Pons (tissue), 1 donor: ENCODE data around the gene PEX7.
"Not testable (repeated sequence)": the region's sequence is repeated elsewhere in the genome, so short reads cannot be mapped to it uniquely, and the experiment has no call there.

Source experiments
- DNase-seq: peaks from one replicate; pipeline ENCODE4 v3.0.0-alpha.2; 2016; ENCODE audit warnings: low spot score

Gene PEX7

GRCh38 chr6:136790411-136791295, 31.7 kb upstream of the PEX7 start:
- no peak for DNase-seq

- DNase-seq = peak; percentile 40
These were observed 30.9 kb upstream of the PEX7 start for GRCh38 chr6:136791296-136792094.

DNA sequence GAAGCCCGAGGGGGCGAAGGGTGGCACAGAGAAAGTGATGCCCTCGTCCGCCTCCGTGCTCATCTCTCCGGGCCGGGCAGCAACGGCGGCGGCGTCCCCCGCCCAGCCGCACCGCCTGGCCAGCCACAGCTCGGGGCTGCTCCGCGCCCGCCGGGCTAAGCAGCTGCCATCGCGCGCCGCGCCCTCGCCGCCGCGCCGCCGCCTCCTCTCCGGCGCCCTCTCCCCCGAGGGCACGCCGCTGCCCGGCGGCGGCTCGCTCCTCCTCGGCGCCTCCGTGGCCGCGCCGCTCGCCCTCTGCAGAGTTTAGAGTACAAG, 30.3 kb upstream of the PEX7 start:
- no peak for DNase-seq

DNA sequence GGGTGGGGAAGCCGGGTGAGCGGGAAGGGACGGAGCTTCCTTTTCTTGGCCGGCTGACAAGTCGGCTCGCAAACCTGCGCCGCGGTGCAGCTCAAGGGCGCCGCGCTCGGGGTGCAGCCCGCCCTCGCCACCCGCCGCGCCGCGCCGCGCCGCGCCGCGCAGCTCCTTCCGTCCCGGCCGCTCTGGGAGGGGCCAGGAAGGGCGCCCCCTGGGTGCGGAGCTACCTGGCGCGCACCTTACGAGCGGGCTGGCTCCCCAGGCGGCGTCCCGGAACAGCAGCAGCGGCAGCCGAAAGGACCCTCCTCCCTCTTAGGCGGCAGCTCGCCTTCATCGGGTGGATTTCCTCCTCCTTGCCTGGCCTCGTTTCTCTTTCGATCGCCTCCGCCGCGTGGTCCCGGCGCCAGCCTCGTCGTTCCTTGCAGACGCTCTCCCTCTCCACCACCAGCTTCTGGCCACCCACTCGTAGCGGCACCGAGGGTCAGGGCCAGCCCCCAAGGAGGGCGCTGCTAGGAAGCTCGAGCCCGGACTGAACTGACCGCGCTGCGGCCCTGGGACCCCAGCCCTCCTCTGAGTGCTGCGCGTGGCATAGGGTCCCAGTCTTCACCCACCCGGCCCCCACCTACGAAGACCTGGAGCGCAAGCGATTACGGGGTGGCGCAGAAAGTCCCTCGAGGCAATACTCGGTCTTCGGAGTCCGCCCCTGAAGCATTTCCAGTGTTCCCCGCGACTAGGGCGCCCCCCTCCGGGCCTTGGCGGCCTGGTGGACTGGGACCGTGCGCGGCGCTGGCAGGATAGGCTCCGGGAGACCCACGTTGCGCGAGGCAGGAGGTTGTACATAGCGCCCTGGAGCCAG, 29.8 kb upstream of the PEX7 start, which contains the start of gene MAP3K5:
Gene MAP3K5 (minus strand): TSS at position 68 of the 853 bp plus-strand sequence. CDS start 320 bp downstream, outside the sequence.
- peak; percentile 78 for DNase-seq

DNA sequence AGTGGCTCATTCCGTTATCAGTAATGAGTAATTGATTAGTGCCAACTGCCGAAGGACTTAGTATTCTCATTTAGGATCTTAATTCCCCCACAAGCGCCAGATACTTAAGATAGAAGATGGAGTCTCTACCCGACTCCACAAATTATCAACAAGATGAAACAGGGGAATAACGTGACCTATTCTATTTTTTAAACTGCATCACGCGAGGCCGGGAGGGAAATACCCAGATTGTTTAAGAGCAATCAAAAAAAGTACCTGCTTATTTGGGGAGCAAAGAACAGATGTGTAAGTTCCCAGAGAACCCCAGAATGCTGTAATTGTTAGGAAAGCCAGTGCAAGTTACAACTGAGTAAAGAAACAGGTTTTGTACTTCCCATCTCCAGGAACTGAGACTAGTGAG, 29.0 kb upstream of the PEX7 start:
- DNase-seq = no peak

GRCh38 chr6:136795386-136795785, 27.0 kb upstream of the PEX7 start:
- no peak for DNase-seq

- no peak for DNase-seq
These were observed 26.4 kb upstream of the PEX7 start for GRCh38 chr6:136795996-136796395.

GRCh38 chr6:136798044-136798443, 24.3 kb upstream of the PEX7 start:
- DNase-seq = no peak

DNA sequence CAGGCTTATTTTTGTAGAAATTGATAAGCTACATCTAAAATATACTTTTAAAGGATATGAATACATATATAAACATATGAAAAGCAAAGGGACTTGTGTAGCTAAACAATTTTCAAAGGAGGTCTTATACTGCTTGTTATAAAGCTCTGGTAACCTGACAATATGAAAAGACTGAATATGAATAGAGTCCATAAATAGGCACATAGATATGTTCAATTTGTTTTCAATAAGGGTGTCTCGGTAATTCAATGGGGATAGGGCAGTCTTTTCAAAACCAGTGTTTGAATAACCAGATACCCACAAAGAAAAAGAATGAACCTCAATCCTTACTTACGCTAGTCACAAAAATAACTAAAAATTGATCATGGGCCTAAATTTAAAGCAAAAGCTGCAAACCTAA, 20.8 kb upstream of the PEX7 start:
- DNase-seq = no peak

DNA sequence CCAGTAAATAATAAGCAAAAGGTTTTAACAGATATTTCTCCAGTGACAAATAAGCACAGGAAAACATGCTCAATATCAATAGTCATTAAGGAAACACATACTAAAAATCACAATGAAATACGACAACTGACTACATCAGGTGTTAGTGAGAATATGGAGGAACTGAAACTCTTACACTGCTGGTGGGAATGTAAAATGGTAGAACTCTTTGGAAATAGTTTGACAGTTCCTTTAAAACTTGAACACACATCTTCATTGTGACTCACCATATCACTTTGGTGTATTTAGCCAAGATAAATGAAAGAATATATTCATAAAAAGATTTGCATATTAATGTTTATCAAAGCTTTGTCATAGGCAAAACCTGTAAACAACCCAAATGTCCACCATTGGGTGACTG, 18.8 kb upstream of the PEX7 start:
- DNase-seq = no peak

DNA sequence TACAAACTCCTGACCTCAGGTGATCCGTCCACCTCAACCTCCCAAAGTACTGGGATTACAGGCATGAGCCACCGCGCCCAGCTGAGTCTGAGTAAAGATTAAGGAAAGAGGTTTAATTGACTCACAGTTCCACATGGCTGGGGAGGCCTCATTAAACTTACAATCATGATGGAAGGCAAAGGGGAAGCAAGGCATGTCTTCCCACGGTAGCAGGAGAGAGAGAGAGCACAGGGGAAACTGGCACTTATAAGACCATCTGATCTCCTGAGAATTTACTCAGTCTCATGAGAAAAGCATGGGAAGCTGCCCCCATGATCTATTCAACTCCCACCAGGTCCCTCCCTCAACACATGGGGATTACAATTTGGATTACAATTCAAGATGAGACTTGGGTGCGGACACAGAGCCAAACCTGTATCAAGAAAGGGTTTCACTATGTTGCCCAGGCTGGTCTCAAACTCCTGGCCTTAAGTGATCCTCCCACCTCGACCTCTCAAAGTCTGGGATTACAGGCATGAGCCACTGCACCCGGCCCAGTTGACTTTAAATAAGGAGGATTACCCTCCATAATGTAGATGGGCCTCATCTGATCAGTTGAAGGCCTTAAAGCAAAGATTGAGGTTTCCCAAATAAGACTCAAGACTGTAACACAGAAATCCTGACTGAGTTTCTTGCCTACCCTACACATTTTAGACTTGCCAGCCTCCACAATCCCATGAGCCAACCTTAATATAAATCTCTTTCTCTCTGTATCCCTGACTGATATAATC, 13.1 kb upstream of the PEX7 start:
- DNase-seq = no peak

DNA sequence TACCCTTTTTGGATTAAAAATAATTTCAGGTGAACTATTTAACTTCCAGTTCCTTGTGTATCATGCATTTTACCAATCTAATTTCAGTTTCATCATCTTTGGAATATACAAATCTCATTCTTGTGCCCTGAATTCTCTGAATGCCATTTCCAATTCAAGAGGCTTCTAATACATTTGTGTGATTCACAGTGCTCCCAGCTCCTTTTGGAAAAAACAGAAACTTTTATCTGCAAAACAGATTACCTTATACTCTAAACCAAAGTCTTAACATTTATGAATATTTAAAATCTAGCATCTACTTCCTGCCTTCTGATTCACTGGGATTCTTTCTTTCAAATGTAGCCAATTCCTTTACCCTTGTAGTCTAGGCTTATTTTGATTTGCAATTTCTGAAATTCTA, 11.1 kb upstream of the PEX7 start:
- no peak for DNase-seq

DNA sequence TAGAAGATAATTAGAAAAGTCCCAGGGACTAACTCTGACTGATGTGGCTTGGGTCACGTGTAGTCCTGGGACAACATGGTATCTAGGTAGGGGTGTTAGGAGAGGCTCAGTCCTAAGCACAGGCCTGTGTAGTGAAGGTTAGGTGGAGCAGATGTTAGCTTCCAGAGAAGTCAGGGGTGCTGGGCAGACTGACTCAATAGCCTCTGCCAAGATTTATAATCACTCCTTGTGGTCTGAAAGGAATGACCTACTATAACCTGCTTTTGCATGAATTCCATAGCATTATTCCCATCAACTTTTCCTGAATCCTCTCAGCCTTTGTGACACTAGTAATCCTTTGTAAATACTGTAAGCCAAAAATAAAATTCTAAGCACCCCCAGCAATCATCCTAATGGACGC, 10.2 kb upstream of the PEX7 start:
- no peak for DNase-seq

GRCh38 chr6:136815608-136816007, 6.8 kb upstream of the PEX7 start:
- not testable (repeated sequence) for DNase-seq

GRCh38 chr6:136816656-136817055, 5.7 kb upstream of the PEX7 start:
- no peak for DNase-seq

- DNase-seq = no peak
These were observed 1.8 kb upstream of the PEX7 start for GRCh38 chr6:136820561-136820960.

DNA sequence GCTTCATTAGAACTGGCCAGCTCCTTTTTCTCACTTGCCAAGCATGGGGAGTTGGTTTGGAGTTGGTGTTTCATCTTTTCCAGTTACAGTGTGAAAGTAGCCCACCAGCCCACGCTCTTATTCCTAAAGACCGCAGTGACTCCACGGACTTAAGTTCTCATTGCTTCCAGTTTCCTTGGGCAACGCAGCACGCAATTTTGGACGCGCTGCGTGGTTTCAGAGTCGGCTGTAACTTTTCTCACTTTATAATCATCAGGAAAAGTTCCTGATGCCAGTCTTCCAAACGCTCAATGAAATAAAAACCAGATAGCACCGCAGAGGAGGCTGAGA, 381 bp upstream of the PEX7 start:
- no peak for DNase-seq

DNA sequence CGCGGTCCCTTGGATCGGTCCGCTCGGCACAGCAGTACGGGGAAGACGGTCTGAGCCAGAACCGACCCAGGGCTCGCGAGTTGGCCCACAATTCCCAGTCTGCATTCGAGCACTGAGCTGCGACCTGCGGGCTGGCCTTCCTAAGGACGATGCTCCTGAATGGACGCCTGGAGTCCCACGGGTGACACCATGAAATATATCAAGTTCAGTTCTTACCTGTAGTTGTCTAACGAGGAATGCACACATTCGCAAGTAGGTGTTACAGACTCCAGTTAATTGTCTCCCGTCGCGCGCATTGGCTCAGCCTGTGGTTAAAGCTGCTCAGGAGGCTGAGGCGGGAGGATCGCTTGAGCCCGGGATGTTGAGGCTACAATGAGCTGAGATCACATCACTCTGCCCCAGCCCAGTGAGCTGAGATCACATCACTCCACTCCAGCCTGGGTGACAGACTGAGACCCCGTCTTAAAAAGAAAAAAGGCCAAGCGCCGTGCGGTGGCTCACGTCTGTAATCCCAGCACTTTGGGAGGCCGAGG, 802 bp downstream of the PEX7 start:
- no peak for DNase-seq

GRCh38 chr6:136826216-136826615, 3.8 kb downstream of the PEX7 start:
- DNase-seq = no peak

GRCh38 chr6:136831873-136832562, 9.6 kb downstream of the PEX7 start:
- no peak for DNase-seq
